ENCODE results near the gene MCM3AP.

The MCM3AP gene

DNA sequence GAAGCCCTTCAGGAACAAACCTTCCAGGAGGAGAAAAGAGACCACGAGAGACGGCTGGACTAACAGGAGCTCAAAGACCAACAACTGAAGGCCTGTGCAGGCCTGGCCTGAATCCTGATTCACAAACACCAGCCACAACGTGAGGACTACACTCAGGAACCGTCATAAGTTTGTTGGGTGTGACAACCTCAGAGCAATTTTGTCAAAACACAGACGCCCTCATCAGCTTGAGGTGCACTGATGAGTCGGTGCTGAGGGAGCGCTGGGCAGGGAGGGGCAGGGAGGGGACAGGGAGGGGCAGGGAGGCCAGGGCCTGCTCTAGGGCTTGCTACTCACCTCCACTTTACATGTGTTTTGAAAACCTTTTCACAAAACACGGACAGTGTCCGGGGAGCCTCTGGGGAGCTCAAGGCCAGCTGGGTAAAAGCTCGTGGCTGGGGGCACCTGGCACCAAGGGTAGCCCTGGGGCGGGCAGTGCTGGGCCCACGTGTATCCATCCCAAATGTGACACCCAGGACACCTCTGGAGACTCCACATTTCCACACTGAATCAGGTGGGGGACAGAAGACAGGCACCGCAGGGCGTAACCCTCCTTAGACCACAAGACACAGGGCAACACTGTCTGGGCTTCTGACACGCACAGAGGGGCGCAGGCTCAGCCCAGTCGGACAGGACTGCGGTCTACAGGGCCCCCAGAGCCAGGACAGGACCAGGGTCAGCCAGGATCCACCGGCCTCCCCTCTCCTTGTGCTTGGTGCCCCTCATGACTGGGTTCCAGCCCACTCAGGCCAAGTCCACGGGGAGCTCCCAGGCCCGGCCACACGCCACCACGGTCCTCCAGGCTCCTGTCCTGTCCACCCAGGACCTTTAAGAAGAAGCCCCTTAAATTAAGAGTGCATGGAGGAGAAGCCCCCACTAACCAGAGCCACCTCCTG, 73.4 kb downstream of the MCM3AP start:
- no peak for TF ChIP-seq ZBTB7A (IDR thresholded peaks at IDR 0.05; ENCODE audit: low read depth)
- TF ChIP-seq EGR1 (IDR thresholded peaks at IDR 0.05), result no peak
- no peak for TF ChIP-seq YY1 (IDR thresholded peaks at IDR 0.05; ENCODE audit: low read depth)
- TF ChIP-seq TAF1 (IDR thresholded peaks at IDR 0.05; ENCODE audit: low read depth), result no peak
- no peak for TF ChIP-seq NFIC (IDR thresholded peaks at IDR 0.05)
- no peak for TF ChIP-seq TCF12 (IDR thresholded peaks at IDR 0.05; ENCODE audit: low read depth)
- TF ChIP-seq RAD21 (IDR thresholded peaks at IDR 0.05; ENCODE audit: low read depth), result no peak
- TF ChIP-seq, protein P1, sequence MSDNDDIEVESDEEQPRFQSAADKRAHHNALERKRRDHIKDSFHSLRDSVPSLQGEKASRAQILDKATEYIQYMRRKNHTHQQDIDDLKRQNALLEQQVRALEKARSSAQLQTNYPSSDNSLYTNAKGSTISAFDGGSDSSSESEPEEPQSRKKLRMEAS (IDR thresholded peaks at IDR 0.05), result no peak
- no peak for TF ChIP-seq EP300 (IDR thresholded peaks at IDR 0.05; ENCODE audit: borderline replicate concordance)
- TF ChIP-seq CEBPB (IDR thresholded peaks at IDR 0.05), result no peak
- TF ChIP-seq CREB1 (IDR thresholded peaks at IDR 0.05; ENCODE audit: low read depth), result no peak
- TF ChIP-seq, protein P2, sequence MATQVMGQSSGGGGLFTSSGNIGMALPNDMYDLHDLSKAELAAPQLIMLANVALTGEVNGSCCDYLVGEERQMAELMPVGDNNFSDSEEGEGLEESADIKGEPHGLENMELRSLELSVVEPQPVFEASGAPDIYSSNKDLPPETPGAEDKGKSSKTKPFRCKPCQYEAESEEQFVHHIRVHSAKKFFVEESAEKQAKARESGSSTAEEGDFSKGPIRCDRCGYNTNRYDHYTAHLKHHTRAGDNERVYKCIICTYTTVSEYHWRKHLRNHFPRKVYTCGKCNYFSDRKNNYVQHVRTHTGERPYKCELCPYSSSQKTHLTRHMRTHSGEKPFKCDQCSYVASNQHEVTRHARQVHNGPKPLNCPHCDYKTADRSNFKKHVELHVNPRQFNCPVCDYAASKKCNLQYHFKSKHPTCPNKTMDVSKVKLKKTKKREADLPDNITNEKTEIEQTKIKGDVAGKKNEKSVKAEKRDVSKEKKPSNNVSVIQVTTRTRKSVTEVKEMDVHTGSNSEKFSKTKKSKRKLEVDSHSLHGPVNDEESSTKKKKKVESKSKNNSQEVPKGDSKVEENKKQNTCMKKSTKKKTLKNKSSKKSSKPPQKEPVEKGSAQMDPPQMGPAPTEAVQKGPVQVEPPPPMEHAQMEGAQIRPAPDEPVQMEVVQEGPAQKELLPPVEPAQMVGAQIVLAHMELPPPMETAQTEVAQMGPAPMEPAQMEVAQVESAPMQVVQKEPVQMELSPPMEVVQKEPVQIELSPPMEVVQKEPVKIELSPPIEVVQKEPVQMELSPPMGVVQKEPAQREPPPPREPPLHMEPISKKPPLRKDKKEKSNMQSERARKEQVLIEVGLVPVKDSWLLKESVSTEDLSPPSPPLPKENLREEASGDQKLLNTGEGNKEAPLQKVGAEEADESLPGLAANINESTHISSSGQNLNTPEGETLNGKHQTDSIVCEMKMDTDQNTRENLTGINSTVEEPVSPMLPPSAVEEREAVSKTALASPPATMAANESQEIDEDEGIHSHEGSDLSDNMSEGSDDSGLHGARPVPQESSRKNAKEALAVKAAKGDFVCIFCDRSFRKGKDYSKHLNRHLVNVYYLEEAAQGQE (IDR thresholded peaks at IDR 0.05; ENCODE audit: low read depth), result no peak
- TF ChIP-seq, protein P3, sequence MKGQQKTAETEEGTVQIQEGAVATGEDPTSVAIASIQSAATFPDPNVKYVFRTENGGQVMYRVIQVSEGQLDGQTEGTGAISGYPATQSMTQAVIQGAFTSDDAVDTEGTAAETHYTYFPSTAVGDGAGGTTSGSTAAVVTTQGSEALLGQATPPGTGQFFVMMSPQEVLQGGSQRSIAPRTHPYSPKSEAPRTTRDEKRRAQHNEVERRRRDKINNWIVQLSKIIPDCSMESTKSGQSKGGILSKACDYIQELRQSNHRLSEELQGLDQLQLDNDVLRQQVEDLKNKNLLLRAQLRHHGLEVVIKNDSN (IDR thresholded peaks at IDR 0.05), result no peak
- TF ChIP-seq FOXM1 (IDR thresholded peaks at IDR 0.05; ENCODE audit: borderline replicate concordance, low read depth), result no peak
- TF ChIP-seq TEAD4 (IDR thresholded peaks at IDR 0.05), result no peak

DNA sequence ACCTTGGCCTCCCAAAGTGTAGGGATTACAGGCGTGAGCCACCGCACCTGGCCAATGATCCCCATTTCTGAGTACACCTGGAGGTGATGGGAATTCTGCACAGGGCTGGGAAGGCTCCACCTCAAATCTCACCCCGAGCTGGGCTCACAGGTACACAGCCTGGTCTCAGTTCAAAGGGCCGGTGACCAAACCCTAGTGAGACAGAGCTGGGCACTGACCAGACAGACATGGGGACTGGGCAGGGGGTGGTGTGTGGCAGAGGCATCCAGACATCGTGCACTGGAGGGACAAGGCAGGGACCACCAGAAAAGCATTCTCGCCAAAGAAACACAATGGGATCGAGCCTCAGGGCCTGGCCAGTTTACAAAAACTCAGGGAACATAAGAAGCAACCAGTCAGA, 74.0 kb downstream of the MCM3AP start:
- TF ChIP-seq EP300 (IDR thresholded peaks at IDR 0.05; ENCODE audit: borderline replicate concordance) (no peak), RAD21 (IDR thresholded peaks at IDR 0.05; ENCODE audit: low read depth) (no peak), TEAD4 (IDR thresholded peaks at IDR 0.05) (no peak), YY1 (IDR thresholded peaks at IDR 0.05; ENCODE audit: low read depth) (no peak), CEBPB (IDR thresholded peaks at IDR 0.05) (no peak), CREB1 (IDR thresholded peaks at IDR 0.05; ENCODE audit: low read depth) (no peak), TCF12 (IDR thresholded peaks at IDR 0.05; ENCODE audit: low read depth) (no peak), FOXM1 (IDR thresholded peaks at IDR 0.05; ENCODE audit: borderline replicate concordance, low read depth) (no peak), ZBTB7A (IDR thresholded peaks at IDR 0.05; ENCODE audit: low read depth) (no peak), EGR1 (IDR thresholded peaks at IDR 0.05) (no peak), TAF1 (IDR thresholded peaks at IDR 0.05; ENCODE audit: low read depth) (no peak), NFIC (IDR thresholded peaks at IDR 0.05) (no peak)
- TF ChIP-seq, protein P3 (IDR thresholded peaks at IDR 0.05), result no peak
- TF ChIP-seq, protein P1 (IDR thresholded peaks at IDR 0.05), result no peak
- TF ChIP-seq, protein P2 (IDR thresholded peaks at IDR 0.05; ENCODE audit: low read depth), result no peak

DNA sequence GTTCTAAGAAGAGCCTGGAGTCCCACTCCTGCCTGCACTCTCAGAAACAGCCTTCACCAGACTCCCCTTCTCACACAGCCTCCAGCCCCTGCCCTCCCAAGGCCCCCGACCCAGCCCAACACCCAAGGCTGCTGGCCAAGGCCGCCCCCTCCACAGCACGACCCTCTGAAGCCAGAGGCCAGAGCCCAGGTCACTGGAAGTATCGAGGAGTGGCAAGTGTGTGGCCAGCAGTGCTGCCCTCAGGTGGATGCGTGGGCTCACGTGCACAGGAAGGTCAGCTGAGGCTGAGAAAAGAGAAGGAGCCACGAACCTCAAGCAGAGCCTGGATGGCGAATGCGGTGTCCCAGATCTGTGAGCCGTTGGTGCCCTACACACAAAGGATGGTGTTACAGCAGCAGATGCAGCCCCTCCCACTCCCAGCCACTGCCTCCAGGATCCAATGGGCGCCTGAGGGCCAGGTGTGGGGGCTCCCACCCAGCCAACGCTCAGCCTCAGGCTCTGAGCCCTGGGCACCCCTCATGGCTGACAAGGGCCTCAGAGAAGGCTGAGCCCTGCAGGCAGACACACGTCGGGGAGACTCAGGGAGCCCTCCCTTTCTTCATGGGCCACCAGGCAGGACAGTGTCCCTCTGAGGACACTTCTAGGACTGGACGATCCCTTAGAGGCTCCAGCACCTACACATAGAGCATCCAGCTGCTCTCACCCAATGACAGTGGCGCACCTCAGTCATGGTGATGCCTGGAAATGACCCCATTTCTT, 74.9 kb downstream of the MCM3AP start:
- TF ChIP-seq EGR1 (IDR thresholded peaks at IDR 0.05) (no peak), EP300 (IDR thresholded peaks at IDR 0.05; ENCODE audit: borderline replicate concordance) (no peak), TEAD4 (IDR thresholded peaks at IDR 0.05) (no peak), CEBPB (IDR thresholded peaks at IDR 0.05) (no peak), FOXM1 (IDR thresholded peaks at IDR 0.05; ENCODE audit: borderline replicate concordance, low read depth) (no peak), CREB1 (IDR thresholded peaks at IDR 0.05; ENCODE audit: low read depth) (no peak), ZBTB7A (IDR thresholded peaks at IDR 0.05; ENCODE audit: low read depth) (no peak), TCF12 (IDR thresholded peaks at IDR 0.05; ENCODE audit: low read depth) (no peak), RAD21 (IDR thresholded peaks at IDR 0.05; ENCODE audit: low read depth) (no peak), YY1 (IDR thresholded peaks at IDR 0.05; ENCODE audit: low read depth) (no peak), NFIC (IDR thresholded peaks at IDR 0.05) (no peak)
- TF ChIP-seq, protein P1 (IDR thresholded peaks at IDR 0.05), result no peak
- TF ChIP-seq, protein P2 (IDR thresholded peaks at IDR 0.05; ENCODE audit: low read depth), result no peak
- TF ChIP-seq, protein P3 (IDR thresholded peaks at IDR 0.05), result no peak

Measured in Ishikawa (cell line).